Skin epidermis (tissue), 12 donors: ENCODE data around the gene AXL.
"Not testable (repeated sequence)": the region's sequence is repeated elsewhere in the genome, so short reads cannot be mapped to it uniquely, and the experiment has no call there.

Source experiments
- H3K27ac ChIP-seq, 21 experiments: fragments of 200-600 bp; sonication (generic) in 11 of 21; one replicate each; pipeline ENCODE4 v1.5.0; 2020; ENCODE audit warnings: mild to moderate bottlenecking in 3 of 21, inconsistent platforms in 2 of 21, moderate library complexity in 2 of 21
- H3K4me3 ChIP-seq, 7 experiments: fragments of 200-600 bp; sonication (generic) in 2 of 7; one replicate each; pipeline ENCODE4 v1.5.0; 2020; ENCODE audit warnings: inconsistent platforms in 2 of 7, mild to moderate bottlenecking in 2 of 7, moderate library complexity in 1 of 7

AXL gene

GRCh38 chr19:41263850-41264580 lies 45.0 kb downstream of the AXL start, which contains the start of gene HNRNPUL1:
Gene HNRNPUL1, plus strand, starts transcription at chr19:41264372. Its CDS starts 132 bp downstream, at chr19:41264504.
- Histone ChIP-seq H3K27ac (peak within 1 kb of the TSS; percentile 93 to 100 (median 100)), H3K4me3 (peak within 1 kb of the TSS; percentile 60 to 98 (median 92))

DNA sequence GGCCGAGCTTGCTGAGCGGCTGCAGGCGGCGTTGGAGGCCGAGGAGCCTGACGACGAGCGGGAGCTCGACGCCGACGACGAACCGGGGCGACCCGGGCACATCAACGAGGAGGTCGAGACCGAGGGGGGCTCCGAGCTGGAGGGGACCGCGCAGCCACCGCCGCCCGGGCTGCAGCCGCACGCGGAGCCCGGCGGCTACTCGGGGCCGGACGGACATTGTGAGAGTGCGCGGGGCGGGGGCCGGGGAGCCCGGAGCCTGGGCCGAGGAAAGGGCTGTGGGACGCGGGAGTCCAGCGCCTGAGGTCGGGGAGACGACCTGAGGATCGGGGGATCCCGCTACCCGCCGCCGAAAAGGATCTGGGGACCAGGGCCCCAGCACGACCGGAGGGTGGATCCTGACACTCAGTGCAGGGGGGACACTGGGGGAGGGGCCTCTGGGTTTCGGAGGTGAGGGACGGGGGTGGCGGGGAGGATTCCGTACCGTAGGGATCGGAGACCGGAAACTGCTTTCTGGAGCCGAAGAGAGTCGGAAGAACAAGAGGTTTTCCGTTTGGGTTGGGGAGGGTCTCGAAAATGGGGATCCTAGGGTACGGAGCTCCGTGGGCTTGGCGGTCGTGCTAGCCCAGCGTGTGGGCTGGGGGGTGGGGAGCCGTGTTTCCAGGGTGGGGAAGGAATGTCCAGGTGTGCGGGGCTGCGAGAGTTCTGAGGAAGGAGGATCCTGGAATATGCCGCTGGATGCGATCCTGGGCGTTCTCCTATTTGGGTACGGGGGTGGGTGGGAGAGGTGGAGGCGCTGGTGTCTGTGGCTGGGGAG lies 45.8 kb downstream of the AXL start:
- H3K27ac ChIP-seq = peak overlapping the region; percentile 93 to 100 (median 100)
- H3K4me3 ChIP-seq = peak overlapping the region; percentile 60 to 98 (median 92)

DNA sequence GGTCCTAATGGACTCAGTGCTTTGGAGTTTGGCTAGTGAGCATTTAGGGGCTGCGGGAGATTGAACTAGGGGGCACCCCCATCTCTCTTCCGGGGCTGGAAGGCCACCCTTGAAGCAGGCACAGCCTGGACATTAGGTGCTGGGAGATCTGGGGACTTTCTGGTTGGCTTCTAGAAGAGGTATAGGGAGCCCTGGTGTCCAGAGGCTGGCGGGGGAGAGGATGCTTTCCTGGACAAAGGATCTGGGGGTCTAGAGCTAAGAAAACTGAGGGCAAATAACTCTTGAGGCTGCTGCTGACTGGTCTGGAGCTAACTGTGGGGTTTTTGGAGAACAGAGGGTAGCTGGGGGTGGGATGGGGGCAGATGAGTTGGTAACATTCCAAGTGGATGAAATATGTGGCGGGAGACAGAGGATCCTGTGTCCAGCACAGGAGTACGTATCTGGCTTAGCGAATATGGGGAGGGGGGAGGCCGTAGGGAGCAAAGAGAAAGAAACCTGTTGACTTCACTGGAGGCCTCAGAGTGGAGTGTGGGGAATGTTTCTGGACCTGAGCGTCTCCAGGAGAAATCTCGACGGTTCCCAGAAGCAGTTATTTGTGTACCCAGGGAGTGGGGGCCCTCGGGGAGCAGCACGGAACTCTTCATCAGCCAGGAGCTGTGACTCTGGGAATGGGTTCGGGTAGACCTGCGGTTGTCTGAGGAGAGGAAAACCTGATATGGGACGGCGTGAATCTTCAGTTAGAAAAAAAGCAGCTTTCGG lies 46.6 kb downstream of the AXL start:
- Histone ChIP-seq H3K27ac (peak overlapping the region; percentile 93 to 100 (median 100)), H3K4me3 (peak overlapping the region; percentile 60 to 98 (median 92))

DNA sequence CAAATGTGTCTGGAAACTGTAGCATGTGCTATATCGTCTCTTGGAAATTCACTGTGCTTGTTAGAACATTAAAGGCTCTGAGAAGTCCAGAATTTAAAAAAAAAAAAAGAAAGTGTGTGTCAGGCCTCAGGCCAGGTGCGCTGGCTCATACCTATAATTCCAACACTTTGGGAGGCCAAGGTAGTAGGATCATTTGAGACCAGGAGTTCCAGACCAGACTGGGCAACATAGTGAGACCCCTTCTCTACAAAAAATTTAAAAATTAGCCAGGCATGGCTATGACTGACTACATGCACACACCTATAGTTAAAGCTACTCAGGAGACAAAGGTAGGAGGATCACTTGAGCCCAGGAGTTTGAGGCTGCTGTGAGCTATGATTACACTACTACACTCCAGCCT lies 50.0 kb downstream of the AXL start:
- no peak overlapping the region for H3K4me3 ChIP-seq
- no peak overlapping the region for H3K27ac ChIP-seq

- H3K4me3 ChIP-seq = no peak overlapping the region
- H3K27ac ChIP-seq = no peak overlapping the region
These were observed 50.5 kb downstream of the AXL start for GRCh38 chr19:41269571-41269970.

DNA sequence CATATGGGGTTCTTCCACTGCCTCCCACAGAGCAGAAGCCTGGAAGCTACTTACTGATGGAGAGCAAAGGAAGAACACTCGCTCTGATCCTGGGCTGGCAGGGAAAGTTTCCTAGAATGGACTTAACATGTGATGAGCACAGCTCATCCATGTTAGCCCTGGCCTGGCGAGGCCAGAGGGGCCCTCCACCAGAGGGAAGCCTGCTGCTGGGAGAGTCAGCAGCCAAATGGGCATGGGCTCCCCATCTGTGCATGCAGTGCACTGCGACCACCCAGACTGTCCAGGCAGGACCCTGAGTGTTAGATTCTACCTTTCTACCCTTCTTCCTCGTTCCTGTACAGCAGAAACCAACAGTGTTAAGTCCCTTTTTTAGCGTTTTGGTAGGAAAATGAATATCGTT lies 54.1 kb downstream of the AXL start:
- H3K4me3 ChIP-seq = no peak overlapping the region
- H3K27ac ChIP-seq = no peak overlapping the region

- no peak overlapping the region for H3K4me3 ChIP-seq
- H3K27ac ChIP-seq = no peak overlapping the region
These were observed 55.8 kb downstream of the AXL start for GRCh38 chr19:41274802-41275201.

- H3K4me3 ChIP-seq = no peak overlapping the region
- H3K27ac ChIP-seq = no peak overlapping the region
These were observed 57.2 kb downstream of the AXL start for GRCh38 chr19:41276231-41276630.

GRCh38 chr19:41278478-41278877 lies 59.5 kb downstream of the AXL start:
- H3K27ac ChIP-seq = no peak overlapping the region
- H3K4me3 ChIP-seq = no peak overlapping the region

- Histone ChIP-seq H3K27ac (no peak overlapping the region), H3K4me3 (no peak overlapping the region)
These were observed 69.9 kb downstream of the AXL start for GRCh38 chr19:41288673-41289530.

DNA sequence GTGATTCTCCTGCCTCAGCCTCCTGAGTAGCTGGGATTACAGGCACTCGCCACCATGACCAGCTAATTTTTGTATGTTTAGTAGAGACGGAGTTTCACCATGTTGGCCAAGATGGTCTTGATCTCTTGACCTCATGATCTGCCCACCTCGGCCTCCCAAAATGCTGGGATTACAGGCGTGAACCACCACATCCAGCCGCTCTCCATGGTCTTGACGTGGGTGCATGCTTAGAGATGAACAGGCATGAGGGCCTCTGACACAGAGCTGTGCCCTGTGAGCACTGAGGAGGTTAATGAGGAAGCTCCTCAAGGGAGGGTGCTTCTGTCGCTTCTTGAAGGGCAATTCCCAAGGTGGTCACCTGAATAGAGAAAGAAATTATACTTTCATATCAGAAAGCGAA lies 70.8 kb downstream of the AXL start:
- H3K27ac ChIP-seq = not testable (repeated sequence)

DNA sequence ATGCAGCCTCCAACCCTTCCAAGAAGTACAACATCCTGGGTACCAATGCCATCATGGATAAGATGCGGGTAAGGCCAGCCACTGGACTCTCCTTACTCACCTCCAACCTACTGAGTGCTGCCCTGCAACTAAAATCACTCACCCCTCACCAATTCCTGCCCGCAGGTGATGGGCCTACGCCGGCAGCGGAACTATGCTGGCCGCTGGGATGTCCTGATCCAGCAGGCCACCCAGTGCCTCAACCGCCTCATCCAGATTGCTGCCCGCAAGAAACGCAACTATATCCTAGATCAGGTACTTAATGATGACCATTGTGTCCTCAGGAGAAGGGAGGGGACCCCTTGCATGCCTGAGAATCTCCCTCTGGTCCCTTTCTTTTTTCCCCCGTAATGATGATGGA lies 75.4 kb downstream of the AXL start:
- no peak overlapping the region for H3K4me3 ChIP-seq
- H3K27ac ChIP-seq = no peak overlapping the region

More for the DNA sequence above, 70.8 kb downstream of the AXL start:
- not testable (repeated sequence) for H3K4me3 ChIP-seq

DNA sequence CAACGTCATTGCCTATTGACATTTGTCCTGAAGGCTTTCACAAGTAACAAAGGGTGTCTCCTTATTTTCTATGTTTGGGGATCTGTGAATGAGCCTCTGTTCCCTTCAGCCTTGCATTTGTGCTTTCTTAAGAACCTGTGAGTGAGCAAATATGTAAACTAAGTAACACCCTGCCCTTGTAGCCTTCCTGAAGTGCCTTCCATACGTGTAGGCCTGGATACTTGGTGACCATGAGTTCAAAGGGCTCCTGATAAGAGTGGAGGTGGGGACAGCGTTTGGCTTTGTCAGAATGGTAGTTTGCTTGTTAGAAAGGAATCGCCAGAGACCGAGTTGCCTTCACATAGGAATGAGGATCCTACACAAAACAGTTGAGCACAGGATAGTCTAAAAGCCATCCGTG lies 76.5 kb downstream of the AXL start:
- peak overlapping the region in 8 of 21 experiments; percentile 71 to 93 (median 83) for H3K27ac ChIP-seq

GRCh38 chr19:41296433-41296871 lies 77.4 kb downstream of the AXL start:
- Histone ChIP-seq H3K27ac (peak overlapping the region in 14 of 21 experiments; percentile 5 to 93 (median 81)), H3K4me3 (no peak overlapping the region)

More for the DNA sequence above, 76.5 kb downstream of the AXL start:
- no peak overlapping the region for H3K4me3 ChIP-seq

- no peak overlapping the region for H3K4me3 ChIP-seq
- peak overlapping the region in 20 of 21 experiments; percentile 5 to 93 (median 80) for H3K27ac ChIP-seq
These were observed 78.8 kb downstream of the AXL start for GRCh38 chr19:41297628-41298347.

- H3K4me3 ChIP-seq = no peak overlapping the region
These were observed 79.4 kb downstream of the AXL start for GRCh38 chr19:41298348-41298964.

GRCh38 chr19:41299046-41299754 lies 80.2 kb downstream of the AXL start:
- peak overlapping the region in 20 of 21 experiments; percentile 2 to 93 (median 80) for H3K27ac ChIP-seq
- no peak overlapping the region for H3K4me3 ChIP-seq

More at GRCh38 chr19:41298348-41298964, 79.4 kb downstream of the AXL start:
- peak overlapping the region in 20 of 21 experiments; percentile 11 to 93 (median 80) for H3K27ac ChIP-seq
